GM18499 (cell line): ENCODE measurements around the gene CCDC178.

Experiments used
- ATAC-seq: cut with Tn5 transposase; IDR thresholded peaks from one replicate; pipeline ENCODE4 v1.9.1; 2021; ENCODE audit warnings: moderate number of reproducible peaks; ENCODE audit not compliant: insufficient read depth, unreplicated experiment

The CCDC178 gene

DNA sequence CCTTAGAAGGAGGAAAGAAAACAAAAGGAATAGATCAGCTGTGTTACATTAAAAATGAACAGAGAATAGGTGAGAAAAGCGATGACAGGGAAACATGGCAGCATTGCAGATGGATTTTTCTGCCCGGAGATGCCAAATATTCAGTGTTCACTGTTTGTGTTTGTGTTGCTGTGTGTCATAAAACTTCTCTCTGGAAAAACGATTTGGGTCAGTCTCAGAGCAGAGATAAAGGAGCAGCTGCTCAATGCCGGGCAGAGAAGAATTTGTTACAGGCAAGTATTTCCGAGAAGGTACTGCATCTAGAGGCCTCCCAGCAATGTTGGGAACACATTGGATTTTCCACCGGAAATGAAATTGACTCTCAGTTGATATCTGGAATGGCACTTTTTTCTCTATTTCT lies 511.3 kb downstream of the CCDC178 start:
- ATAC-seq: no peak

DNA sequence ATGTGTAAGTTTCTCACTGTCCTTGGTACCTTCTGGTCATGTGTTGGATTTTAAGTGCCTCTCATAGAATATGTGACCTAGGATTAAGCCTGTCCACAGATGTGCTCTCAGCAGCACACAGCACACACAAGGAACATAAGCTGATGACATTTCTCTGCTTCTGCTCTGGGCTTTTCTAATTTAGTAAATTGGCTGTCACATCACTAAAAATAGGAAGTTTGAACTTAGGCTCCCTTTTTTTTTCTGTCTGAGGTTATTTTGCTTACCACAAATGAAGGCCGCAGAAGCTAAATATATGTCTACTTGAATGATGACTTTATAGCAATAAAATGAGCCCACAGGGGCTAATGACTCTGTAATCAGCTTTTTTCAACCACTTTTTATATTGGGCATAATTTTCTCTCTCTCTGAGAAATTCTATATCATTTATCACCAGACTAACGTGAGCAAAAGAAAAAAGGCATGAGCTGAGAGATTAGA lies 517.5 kb downstream of the CCDC178 start:
- peak; percentile 39 for ATAC-seq

DNA sequence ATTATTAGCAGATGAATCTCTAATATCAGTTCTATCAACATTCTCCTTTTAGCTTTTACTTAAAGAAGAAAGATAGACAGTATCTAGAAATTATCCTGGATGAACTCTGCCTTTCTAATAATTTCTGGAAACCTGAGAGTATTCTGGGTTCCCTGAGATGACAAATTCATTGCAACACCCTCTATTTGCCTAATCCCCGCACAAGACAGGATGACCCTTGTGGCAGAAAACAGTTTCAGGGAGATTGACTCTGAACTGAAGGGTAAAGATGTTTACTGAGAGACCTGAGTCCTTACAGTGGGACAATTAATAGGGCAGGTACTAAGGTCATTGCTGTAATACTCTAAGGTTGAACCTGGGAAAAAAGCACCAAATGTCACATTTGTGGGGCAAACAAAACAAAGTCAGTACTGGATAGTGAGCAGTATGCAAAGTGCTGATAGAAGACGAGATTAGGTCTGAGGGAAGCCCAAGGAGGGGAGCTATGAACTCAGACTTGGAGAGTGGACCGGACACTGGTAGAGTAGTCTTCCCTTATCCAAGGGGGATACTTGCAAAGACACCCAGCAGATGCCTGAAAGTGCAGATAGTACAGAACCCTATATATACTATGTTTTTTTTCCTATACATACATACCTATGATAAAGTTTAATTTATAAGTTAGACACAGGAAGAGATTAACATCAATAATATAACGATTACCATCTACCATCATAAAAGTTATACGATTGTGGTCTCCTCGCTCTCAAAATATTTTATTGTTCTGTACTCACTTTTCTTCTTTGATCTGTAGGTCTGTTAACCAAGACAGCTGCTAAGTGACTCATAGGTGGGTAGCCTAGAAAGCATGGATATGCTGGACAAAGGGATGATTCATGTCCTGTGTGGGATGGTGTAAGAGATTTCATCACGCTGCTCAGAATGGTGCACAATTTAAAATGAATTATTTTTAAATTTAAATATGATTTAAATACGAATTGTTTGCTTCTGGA lies 519.4 kb downstream of the CCDC178 start:
- no peak for ATAC-seq

DNA sequence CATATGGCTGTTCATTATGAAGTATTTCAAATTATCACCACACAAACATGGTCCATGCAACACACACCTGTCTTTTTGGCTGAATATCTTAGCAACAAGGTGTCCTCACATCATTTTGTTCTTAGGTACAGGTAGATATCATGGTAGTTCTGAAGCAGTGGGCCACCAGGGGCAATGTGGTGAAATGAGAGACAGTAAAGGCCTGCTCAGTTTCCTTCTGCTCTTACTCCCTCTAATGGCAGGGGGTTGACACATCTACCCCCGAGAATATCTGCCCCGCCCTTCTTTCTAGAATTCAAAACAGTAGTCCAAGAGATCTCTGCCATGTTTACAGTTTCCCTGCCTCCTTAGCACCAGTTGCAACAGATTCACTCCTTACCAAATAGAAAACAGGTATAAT lies 520.7 kb downstream of the CCDC178 start:
- ATAC-seq: peak; percentile 87

DNA sequence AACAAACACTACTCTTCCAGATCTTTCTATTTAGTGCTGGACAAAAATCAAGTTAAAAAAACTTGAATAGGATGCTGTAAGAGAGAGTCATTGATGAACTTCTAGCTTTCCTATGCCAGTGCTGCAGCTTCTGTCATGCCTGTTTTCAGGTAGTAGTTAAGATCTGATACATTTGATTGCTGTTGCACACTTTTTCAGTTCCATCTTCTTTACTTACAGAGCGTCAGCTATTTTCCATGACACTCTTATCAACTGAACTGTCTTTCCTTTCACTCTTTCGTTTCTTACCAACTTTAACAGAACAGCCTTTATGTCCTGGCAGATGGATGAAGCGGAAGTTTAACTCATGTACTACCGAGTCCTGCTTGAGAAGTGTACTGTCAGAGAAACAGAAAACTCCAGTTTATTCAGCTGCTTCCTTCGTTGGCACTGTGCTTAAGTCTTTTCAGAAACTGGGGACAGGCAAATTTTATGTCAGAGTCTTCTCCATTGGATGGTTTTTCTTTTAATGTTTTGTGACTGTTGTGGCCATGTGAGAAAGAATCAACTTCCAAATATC lies 521.8 kb downstream of the CCDC178 start:
- no peak for ATAC-seq

DNA sequence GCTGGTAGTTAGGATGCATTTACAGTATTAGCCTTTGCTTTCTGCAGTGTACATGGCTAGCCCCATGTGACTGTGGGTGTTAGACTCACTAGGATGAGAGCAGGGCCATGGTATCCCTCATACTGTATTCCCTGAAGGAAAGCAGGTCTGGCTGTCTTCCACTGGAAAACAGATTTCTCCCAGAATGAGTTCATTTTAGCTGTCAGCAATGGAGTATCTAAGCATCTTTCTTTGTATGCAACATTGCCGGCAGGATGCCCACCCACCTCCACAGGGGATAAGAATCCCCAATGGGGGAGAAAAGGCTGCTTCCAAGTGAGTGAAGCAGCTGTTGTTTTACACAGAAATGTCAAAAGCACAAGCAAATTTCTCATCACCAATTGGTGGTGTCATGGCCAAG lies 525.0 kb downstream of the CCDC178 start:
- no peak for ATAC-seq

DNA sequence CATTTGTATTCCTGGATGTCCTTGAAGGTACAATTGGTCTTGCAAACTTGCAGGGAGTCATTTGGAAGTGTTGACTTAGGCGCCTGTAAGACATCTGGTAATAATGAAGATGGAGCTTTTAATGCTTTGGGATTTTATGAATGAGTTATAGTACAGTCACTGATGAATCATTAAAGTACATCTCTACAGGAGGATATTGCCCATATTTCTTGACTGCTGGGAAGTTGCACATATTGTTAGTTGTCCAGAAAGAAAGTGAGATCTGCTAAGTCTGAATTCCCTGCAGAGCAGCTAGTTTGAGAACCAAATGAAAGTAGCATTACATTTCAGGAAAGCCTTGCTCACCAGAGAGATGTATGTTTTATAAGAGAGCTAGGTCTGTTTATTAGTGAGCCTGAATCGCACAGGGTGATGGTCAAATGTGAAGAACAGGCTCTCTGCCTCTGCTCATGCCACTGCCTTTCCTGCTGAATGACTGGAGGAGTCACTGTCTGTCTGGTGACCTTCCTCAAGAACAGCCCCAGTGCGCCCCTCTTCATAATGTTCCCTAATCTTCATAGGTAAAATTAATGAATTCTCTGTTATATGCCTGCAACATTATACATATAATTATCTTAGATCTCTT lies 528.7 kb downstream of the CCDC178 start:
- ATAC-seq: no peak

DNA sequence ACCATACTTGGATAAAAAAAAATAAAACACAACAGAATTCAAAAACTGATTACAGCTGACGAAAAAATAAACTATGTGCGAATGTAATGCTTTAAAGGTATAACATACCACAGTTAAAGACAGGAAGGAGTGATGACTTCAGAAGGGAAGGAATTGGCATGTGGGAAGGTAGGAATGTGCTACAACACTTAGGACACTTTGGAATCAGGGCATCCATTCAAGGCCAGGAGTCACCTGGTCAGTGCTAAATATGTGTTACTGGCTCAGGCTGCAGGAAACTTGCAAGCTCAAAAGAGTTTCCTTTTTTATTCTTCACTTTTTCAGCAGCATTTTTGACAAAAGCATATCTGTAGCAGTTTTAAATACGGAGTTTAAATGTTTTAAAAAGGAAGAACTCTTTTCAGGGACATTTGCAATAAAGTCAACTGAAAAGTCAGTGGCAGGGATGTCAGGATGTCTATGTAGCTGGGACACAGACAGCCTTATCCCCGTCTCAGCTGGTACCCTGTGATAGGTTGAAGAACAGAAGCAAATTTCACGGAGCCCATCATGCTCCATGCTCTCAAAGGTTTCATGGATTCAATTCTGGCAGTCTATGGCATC lies 529.7 kb downstream of the CCDC178 start:
- no peak for ATAC-seq

DNA sequence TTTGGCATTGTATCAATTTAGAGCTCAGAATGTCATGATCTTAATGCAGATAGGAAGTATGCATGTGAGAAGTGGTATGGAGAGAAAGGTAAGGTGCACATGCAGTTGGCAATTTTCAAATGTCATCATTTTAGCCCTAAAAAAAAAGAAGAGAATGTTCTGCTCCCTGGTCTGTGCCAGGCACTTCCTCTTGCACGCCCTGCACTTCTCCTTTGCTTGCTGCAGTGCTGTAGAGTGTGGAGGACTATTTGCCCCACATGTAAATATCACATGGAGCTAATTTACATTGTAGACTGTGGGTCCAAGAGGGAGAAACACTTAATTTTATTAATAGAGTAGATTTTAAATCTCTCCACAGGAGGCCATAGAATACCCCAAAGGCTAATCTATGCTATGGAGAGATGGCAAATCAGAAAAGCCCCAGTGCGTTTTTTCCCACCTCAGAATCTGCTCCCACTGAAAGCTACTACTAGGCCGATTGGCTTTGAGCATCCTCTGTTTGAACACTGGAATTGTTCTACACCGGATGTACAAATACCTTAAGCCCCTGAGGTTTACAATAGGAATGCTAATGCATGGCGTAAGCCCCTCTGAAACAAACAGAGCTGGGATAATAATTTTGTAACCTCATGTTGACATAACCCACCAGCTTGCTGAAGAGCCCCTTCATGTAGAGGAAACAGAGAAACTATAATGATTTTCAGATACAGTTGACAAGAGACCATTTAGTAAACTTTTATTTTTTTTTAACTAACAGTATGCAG lies 530.5 kb downstream of the CCDC178 start:
- ATAC-seq: no peak

DNA sequence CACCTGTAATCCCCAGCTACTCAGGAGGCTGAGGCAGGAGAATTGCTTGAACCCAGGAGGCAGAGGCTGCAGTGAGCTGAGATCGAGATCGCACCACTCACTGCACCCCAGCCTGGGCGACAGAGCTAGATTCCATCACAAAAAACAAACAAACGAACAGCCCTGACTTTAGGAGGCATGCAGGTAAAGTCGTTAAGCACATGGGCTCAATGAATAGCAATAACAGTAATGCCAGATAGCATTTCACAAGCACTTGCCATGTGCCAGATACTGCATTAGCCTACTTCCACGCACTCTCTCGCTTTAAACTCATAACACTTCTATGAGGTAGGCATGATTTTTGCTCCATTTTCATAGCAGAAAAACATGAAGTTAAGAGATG lies 532.1 kb downstream of the CCDC178 start:
- no peak for ATAC-seq

DNA sequence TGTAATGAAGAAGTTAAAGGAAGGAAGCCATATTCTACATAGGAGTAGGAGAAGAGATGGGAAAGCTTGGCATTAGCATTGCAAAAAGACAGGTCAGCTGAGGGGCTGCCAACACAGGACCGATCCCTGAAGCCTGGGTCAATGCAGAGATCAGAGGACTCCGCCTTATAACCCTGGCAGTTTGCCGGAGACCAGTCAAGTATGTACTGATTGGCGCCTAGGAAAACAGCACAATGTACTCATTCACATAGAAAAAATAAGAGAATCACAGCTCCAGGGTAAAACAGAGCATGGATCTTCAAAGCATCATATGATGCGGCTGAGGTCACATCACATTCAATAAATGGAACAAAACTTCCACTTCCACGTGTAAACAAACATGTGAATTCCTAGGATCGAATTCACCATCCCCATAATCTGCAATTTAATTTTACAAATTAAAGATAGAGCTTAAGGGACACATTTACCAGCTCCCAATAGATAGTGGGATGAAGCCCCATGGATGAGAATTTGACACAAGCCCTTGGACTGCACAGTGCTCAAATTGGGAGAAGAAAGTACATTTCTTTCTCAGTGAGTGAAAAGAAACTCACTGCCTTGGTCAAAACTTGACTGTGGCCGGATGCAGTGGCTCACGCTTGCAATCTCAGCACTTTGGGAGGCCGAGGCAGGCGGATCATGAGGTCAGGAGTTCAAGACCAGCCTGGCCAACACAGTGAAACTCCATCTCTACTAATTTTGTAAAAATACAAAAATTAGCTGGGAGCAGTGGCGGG lies 532.7 kb downstream of the CCDC178 start:
- ATAC-seq: no peak

DNA sequence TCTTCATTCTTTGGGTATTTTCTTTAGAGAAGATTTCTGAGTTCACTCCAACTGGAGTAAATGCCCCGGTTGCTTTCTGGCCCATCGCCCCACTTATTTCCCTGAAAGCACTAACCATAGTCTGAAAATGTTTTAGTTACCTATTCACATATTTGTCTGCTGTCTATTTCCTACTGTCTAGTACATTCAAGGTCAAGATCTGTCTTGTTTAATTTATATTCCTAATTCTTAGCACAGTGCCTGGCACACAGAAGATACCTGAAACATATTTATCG lies 533.3 kb downstream of the CCDC178 start:
- no peak for ATAC-seq

DNA sequence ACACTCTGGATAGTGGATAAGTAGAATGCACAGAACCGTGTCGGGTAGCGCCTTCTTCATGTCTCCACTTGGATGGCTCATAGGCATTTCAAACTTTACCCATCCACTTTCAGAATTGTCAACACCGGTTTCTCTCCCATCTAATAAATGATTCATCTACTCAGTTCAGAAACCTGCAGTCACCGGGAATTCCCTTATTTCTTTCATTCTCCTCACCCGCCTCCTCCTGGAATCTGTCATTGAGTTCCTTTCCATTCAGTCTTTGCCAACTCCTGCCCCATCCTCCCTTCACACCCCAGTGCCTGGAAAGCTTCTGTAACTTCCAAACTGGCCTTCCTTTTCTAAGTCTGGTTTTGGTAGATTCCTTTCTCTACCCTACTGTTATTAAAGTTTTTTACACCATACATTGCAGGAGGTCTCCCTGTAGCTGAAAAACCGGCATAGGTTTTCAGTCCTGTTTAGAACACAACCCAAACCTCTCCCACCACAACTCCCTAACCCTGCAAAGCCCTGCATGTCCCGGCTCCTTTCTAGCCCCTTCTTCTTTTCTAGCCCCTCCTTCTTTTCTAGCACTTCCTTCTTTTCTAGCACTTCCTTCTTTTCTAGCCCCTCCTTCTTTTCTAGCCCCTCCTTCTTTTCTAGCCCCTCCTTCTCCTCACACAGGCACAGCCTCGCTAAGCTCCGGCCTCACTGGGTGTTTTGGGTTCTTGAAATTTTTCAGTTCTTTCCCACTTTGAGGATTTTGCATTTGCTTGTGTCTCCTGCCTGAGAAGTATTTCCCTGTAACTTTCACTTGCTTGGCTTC lies 533.8 kb downstream of the CCDC178 start:
- no peak for ATAC-seq

DNA sequence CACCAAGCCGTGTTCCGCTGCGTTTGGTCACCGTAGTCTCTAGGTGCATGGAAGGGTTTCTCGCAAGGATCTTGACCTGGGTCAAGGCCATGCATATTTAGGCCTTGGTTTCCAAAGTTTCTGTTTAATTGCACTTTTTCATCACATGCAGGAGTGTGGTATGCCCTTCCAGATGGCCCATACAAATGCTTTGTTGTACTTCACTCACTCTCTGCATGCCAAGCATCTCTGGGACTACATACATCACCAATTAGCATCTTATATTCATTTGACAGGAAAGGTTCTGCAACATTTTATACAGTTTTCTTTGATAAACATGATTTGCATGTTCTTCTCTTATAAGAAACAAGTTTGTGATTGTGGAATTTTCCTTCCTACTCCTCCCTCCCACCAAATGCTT lies 534.9 kb downstream of the CCDC178 start:
- ATAC-seq: no peak

DNA sequence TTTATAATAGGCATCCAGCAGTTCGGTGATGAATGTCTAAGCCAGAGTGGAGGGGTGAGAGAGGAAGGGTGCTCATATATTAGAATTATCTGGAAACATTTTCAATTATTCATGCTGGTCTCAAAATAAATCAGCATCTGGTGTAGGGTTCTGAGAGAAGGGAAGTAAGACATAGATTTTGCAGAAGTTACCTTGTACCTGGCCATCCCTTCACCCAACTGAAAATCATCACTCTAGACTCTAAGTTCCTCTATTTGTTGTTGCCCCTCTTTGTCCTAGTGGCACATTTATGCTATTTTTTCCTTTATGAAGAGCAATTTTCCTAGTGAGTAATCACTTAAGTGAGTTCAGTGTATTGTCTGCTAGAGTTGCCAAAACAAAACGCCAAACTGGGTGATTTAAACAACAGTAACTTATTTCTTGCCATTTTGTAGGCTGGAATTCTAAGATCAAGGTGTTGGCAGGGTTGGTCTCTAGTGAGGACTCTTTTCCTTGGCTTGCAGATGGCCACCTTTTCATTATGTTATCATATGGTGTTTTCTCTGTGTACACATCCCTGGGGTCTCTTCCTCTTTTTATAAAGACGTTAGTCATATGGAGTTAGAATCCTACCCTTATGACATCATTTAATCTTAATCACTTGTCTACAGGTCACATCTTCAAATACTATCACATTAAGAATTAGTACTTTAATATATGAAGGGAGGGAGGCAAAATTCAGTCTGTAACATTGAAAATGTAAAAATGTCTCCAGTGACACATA lies 537.8 kb downstream of the CCDC178 start:
- ATAC-seq: no peak

DNA sequence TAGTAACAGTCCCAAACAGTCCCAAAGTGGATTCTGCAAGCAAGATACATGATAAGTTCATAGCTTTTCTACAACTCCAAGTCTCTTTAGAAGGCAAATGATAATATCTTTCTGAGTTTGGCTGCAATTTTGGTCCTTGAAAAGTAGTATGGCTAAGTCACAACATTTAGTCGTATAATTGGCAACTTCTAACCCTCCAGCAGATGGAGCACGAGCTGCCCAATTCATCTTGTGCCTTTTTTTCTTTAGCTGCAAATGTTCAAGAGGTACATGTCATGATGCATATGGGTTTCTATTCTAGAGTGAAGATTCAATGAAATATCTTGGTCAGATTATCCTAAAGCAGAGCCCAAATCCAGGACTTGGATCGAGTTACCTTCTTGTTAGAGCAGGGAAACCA lies 540.7 kb downstream of the CCDC178 start:
- ATAC-seq: no peak

DNA sequence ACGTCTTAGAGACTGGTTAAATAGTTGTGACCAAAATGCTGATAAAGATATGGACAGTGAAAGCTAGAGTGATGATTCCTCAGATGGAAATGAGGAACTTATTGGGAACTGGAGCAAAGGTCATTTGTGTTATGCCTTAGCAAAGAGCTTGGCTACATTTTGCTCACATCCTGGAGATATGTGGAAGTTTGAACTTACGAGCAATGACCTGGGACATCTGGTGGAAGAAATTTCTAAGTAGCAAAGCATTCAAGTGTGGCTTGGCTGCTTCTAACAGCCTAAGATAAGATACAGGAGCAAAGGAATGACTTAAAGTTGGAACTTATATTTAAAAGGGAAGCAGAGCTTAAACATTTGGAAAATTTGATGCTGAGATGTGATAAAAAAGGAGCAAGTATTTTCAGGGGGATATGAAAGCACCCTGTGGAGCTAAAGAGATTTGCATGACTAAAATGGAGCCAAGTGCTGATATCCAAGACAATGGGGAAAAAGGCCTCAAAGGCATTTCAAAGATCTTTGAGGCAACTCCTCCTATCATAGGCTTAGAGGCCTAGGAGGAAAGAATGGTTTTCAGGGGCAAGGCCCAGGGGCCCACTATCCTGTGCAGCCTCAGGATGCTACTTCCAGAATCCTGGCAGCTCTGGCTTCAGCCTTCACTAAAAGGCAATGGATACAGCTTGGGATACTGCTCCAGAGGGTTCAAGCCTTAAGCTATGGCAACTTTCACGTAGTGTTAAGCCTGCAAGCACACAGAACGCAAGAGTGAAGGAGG lies 543.6 kb downstream of the CCDC178 start:
- ATAC-seq: no peak
